Body of pancreas (tissue), 4 donors: ENCODE measurements around the gene CDC123. TPM values are rescaled to one million over a fixed set of nuclear protein-coding genes. Genes with fewer than 3 reads are reported as not detected.
"Not testable (repeated sequence)": the region's sequence is repeated elsewhere in the genome, so short reads cannot be mapped to it uniquely, and the experiment has no call there.

Experiments used
- ATAC-seq: fragments of 150-250 bp; one replicate; pipeline ENCODE4 v1.9.1; 2016
- DNase-seq, 4 donors: peaks; one replicate each; pipeline ENCODE4 v3.0.0-alpha.2; 2019
- H3K27ac ChIP-seq, 4 donors: fragments of 200-600 bp; sonication (generic); 1 replicate in 3 of 4; 2 replicates in 1 of 4; pipeline versions ENCODE4 v1.5.1 to v1.6.1; 2016 to 2019; ENCODE audit warnings: mild to moderate bottlenecking in 1 of 4, mixed read lengths in 1 of 4, moderate library complexity in 1 of 4
- H3K27me3 ChIP-seq, 2 donors: fragments of 200-600 bp; sonication (generic); one replicate each; pipeline ENCODE4 v1.6.0; 2016; ENCODE audit warnings: mild to moderate bottlenecking in 1 of 2
- H3K36me3 ChIP-seq, 2 donors: fragments of 200-600 bp; sonication (generic); replicated peaks in 1 of 2; 2 replicates each; pipeline ENCODE4 v1.5.1; 2016; ENCODE audit warnings: low read depth in 2 of 2; ENCODE audit not compliant: insufficient read depth in 1 of 2
- H3K4me1 ChIP-seq: fragments of 200-600 bp; sonication (generic); one replicate; pipeline ENCODE4 v1.6.0; 2016
- H3K4me3 ChIP-seq, 2 donors: fragments of 200-600 bp; sonication (generic); 1 replicate in 1 of 2; 2 replicates in 1 of 2; pipeline ENCODE4 v1.5.1; 2016 to 2019
- H3K9me3 ChIP-seq, 3 donors: fragments of 200-600 bp; sonication (generic); 1 replicate in 2 of 3; 2 replicates in 1 of 3; pipeline ENCODE4 v1.5.1; 2016
- POLR2A ChIP-seq, 3 donors: fragments of 450-650 bp; IDR thresholded peaks; one replicate each; pipeline ENCODE4 v1.6.1; 2016; ENCODE audit warnings: antibody characterized with exemption in 3 of 3, mild to moderate bottlenecking in 2 of 3
- WGBS, 2 donors: methylation state at CpG; one replicate each; pipeline ENCODE4 v1.1.5; 2017; 5-methylcytosine and 5-hydroxymethylcytosine counted together
- intact Hi-C: fragments of 100-400 bp; cut with DNase I; formaldehyde crosslinking; loops from one replicate; pipeline ENCODE4 v1.15.1; 2023
- total RNA-seq, 2 donors: library from RNA; depleted of rRNA; stranded (reverse); fragments of >200 nt; gene quantifications; one replicate each; pipeline ENCODE4 v1.1.0, GENCODE V29; 2016
- TF ChIP-seq, protein P1 (sequence below), 7 experiments: fragments of 450-650 bp in 4 of 7; fragments of 200-600 bp in 3 of 7; sonication (generic) in 3 of 7; IDR thresholded peaks; one replicate each; pipeline ENCODE4 v1.5.1; 2016 to 2019; ENCODE audit warnings: antibody characterized with exemption in 7 of 7

The CDC123 gene
- total RNA-seq, 2 donors from 2014 or later: 28.3 to 38.2 TPM

DNA sequence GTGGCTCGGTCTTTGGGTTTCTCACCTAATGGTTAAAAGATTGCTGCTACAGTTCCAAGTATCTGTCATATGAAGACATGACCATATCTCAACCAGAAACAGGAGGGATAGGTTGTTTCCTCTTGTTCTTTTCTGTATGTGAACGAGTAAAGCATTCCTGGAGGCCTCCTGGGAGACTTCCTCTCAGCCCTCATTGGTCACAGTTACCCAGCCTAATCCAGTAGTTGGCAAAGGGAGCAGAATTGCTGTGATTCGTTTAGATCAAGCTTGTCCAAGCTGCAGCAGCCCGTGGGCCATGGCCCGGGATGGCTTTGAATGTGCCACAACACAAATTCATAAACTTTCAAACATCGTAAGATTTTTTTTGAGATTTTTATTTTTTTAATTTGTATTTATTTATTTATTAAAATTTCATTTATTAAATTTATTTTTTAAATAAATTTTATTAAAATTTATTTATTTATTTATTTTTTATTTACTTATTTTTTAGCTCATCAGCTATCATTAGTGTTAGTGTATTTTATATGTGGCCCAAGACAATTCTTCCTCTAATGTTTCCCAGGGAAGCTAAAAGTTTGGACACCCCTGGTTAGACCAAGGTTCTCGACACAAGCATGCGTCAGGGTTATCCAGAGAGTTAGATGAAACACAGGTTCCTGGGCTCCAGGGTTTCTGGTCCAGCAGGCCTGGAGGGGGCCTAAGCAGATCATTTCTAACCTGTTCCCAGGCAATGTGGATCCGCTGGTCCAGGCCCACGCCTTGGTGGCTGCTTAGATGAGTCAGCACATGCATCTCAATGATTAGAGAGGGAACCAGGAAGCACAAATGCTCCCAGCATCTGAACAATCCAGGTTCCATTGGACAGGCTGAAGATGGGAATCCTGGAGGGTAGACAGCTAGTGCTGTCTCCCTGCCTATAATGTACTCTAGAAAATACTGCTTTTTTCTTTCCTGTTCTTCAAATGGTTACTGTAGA is 25.6 kb downstream of the CDC123 start:
- WGBS, 2 donors: 88 to 90% methylated on average over 10 of the region's 10 CpGs
- H3K27ac ChIP-seq: no peak overlapping the region
- H3K9me3 ChIP-seq: no peaks in the 10 kb centered on the region
- no peak for DNase-seq
- no peaks in the 10 kb centered on the region for H3K27me3 ChIP-seq
- H3K36me3 ChIP-seq: peaks cover 1 to 6% of the 10 kb centered on the region in 2 donors
- intact Hi-C loops: no loop called here
- no peaks in the 10 kb centered on the region for H3K4me1 ChIP-seq
- no peak for ATAC-seq
- TF ChIP-seq POLR2A (IDR thresholded peaks at IDR 0.05): no peak
- TF ChIP-seq, protein P1, sequence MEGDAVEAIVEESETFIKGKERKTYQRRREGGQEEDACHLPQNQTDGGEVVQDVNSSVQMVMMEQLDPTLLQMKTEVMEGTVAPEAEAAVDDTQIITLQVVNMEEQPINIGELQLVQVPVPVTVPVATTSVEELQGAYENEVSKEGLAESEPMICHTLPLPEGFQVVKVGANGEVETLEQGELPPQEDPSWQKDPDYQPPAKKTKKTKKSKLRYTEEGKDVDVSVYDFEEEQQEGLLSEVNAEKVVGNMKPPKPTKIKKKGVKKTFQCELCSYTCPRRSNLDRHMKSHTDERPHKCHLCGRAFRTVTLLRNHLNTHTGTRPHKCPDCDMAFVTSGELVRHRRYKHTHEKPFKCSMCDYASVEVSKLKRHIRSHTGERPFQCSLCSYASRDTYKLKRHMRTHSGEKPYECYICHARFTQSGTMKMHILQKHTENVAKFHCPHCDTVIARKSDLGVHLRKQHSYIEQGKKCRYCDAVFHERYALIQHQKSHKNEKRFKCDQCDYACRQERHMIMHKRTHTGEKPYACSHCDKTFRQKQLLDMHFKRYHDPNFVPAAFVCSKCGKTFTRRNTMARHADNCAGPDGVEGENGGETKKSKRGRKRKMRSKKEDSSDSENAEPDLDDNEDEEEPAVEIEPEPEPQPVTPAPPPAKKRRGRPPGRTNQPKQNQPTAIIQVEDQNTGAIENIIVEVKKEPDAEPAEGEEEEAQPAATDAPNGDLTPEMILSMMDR (IDR thresholded peaks at IDR 0.05): no peak
- no peak overlapping the region for H3K4me3 ChIP-seq

DNA sequence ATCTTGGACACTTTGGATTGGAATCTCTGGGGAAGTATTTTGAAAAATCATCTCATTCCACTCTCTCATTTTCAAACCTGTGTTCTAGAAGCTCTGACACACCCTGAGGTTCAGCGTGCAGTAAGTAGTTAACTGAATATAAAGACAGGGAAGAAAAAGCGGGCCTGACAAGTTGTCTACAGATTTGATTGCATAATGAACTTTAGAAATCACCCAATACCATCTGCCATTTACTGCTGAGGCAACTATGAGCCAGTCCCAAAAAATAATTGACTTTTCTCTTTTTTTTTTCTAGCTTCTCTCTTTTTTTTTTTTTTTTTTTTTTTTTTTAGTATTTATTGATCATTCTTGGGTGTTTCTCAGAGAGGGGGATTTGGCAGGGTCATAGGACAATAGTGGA is 29.5 kb downstream of the CDC123 start:
- 87 to 96% methylated on average over 2 of the region's 2 CpGs for WGBS, 2 donors
- H3K4me3 ChIP-seq: no peak overlapping the region
- H3K36me3 ChIP-seq: peaks cover 0 to 1% of the 10 kb centered on the region in 2 donors

DNA sequence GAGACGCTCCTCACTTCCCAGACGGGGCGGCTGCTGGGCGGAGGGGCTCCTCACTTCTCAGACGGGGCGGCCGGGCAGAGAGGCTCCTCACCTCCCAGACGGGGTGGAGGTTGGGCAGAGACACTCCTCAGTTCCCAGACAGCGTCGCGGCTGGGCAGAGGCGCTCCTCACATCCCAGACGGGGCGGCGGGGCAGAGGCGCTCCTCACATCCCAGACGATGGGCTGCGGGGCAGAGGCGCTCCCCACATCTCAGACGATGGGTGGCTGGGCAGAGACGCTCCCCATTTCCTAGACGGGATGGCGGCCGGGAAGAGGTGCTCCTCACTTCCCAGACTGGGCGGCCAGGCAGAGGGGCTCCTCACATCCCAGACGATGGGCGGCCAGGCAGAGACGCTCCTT is 30.4 kb downstream of the CDC123 start:
- intact Hi-C loops, ATAC-seq, H3K4me1 ChIP-seq, DNase-seq, H3K27ac ChIP-seq, H3K9me3 ChIP-seq, H3K4me3 ChIP-seq, H3K27me3 ChIP-seq, H3K36me3 ChIP-seq: not testable (repeated sequence)
- 92% methylated on average over 19 of the region's 28 CpGs; no CpG with 5 or more reads in 1 of the 2 donors for WGBS, 2 donors

More for the DNA sequence above, 29.5 kb downstream of the CDC123 start:
- ATAC-seq (no peak), DNase-seq (no peak)
- Histone ChIP-seq H3K27ac (no peak overlapping the region), H3K9me3 (no peaks in the 10 kb centered on the region), H3K27me3 (no peaks in the 10 kb centered on the region), H3K4me1 (no peaks in the 10 kb centered on the region)
- TF ChIP-seq POLR2A (IDR thresholded peaks at IDR 0.05): no peak
- TF ChIP-seq, protein P1 (IDR thresholded peaks at IDR 0.05): no peak
- intact Hi-C loops: no loop called here

DNA sequence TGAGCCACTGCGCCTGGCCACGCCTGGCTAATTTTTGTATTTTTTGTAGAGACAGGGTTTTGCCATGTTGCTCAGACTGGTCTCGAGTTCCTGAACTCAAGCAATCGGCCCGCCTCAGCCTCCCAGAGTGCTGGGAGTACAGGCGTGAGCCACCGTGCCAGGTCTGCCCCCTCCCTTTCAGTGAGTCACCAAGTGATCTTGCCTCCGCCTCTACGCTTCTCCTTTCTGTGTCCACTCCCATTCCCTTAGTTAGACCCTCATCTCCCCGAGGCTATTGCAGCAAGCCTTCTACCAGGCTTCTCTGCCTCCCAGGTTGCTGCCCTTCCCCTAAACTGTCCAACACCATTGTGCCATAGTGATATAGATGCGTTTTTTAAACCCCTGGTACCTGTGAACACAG is 32.9 kb downstream of the CDC123 start:
- H3K27me3 ChIP-seq: no peaks in the 10 kb centered on the region
- TF ChIP-seq, protein P1 (IDR thresholded peaks at IDR 0.05): no peak
- no peak for TF ChIP-seq POLR2A (IDR thresholded peaks at IDR 0.05)
- no peaks in the 10 kb centered on the region for H3K9me3 ChIP-seq
- no peak overlapping the region for H3K27ac ChIP-seq
- WGBS, 2 donors: 91 to 96% methylated on average over 11 of the region's 11 CpGs
- ATAC-seq (no peak), DNase-seq (no peak)
- intact Hi-C loops: no loop called here
- no peak overlapping the region for H3K4me3 ChIP-seq
- peaks cover 0 to 9% of the 10 kb centered on the region in 2 donors for H3K36me3 ChIP-seq
- no peaks in the 10 kb centered on the region for H3K4me1 ChIP-seq

DNA sequence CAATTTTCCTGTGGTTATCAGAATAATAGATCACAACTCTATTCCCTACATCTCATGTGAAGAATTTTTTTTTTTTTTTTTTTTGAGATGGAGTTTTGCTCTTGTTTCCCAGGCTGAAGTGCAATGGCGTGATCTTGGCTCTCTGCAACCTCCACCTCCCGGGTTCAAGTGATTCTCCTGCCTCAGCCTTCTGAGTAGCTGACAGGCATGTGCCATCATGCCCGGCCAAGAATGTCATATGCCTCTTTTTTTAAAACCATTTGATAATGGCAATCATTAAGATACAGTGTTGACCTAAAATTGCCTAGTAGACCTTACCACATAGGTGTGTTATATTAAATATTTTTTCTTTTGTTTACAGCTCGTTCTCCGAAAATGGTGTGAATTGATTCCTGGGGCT is 38.7 kb downstream of the CDC123 start:
- ATAC-seq, H3K9me3 ChIP-seq, intact Hi-C loops, H3K4me1 ChIP-seq, H3K27me3 ChIP-seq, H3K4me3 ChIP-seq, H3K27ac ChIP-seq, DNase-seq: not testable (repeated sequence)
- whole genome bisulfite sequencing, 2 donors: 92 to 98% methylated on average over 5 of the region's 5 CpGs
- peaks cover 7 to 18% of the 10 kb centered on the region in 2 donors for H3K36me3 ChIP-seq
